DND-41 (cell line): ENCODE measurements around the gene SUPT3H.

Source experiments
- ATAC-seq: fragments of 200-7000 bp; cut with Tn5 transposase; 3 replicates; pipeline ENCODE4 v1.9.1; 2021; ENCODE audit warnings: low read depth; ENCODE audit not compliant: insufficient read depth
- DNase-seq: peaks from one replicate; pipeline ENCODE4 v3.0.0-alpha.2; 2020
- H2AFZ ChIP-seq: 2 replicates; pipeline ENCODE4 v1.6.0; 2012; ENCODE audit warnings: low read depth, low read length
- H3K27ac ChIP-seq: 2 replicates; pipeline ENCODE4 v1.5.1; 2012; ENCODE audit warnings: low read length, inconsistent platforms
- H3K27me3 ChIP-seq: fragments of 200-600 bp; sonication (generic); 2 replicates; pipeline ENCODE4 v1.6.0; 2012; ENCODE audit warnings: low read length, mild to moderate bottlenecking, inconsistent platforms; ENCODE audit not compliant: insufficient read depth, poor library complexity
- H3K36me3 ChIP-seq: 2 replicates; pipeline ENCODE4 v1.5.1; 2012; ENCODE audit warnings: low read length, inconsistent platforms; ENCODE audit not compliant: insufficient read depth
- H3K4me1 ChIP-seq: 2 replicates; pipeline ENCODE4 v1.5.1; 2012; ENCODE audit warnings: mild to moderate bottlenecking, low read length; ENCODE audit not compliant: insufficient read depth
- H3K4me2 ChIP-seq: 2 replicates; pipeline ENCODE4 v1.6.0; 2012; ENCODE audit warnings: mild to moderate bottlenecking, moderate library complexity, low read length, inconsistent platforms; ENCODE audit not compliant: insufficient read depth
- H3K4me3 ChIP-seq, 2 experiments: fragments of 200-600 bp in 1 of 2; shearing (Covaris generic) in 1 of 2; 2 replicates each; pipeline ENCODE4 v1.5.1; 2012 to 2016; ENCODE audit warnings: inconsistent platforms in 2 of 2, low read length in 2 of 2, mild to moderate bottlenecking in 2 of 2, low read depth in 1 of 2, moderate library complexity in 1 of 2
- H3K79me2 ChIP-seq: 2 replicates; pipeline ENCODE4 v1.6.0; 2012; ENCODE audit warnings: low read length, inconsistent platforms; ENCODE audit not compliant: insufficient read depth
- H3K9ac ChIP-seq: 2 replicates; pipeline ENCODE4 v1.6.0; 2012; ENCODE audit warnings: low read depth, mild to moderate bottlenecking, inconsistent platforms, low read length, moderate library complexity
- H3K9me3 ChIP-seq: 2 replicates; pipeline ENCODE4 v1.5.1; 2012; ENCODE audit warnings: low read length, moderate library complexity, mild to moderate bottlenecking, inconsistent platforms; ENCODE audit not compliant: insufficient read depth, severe bottlenecking
- H4K20me1 ChIP-seq: 2 replicates; pipeline ENCODE4 v1.6.0; 2012; ENCODE audit warnings: low read length; ENCODE audit not compliant: insufficient read depth
- CTCF ChIP-seq: IDR thresholded peaks from 2 replicates; pipeline ENCODE4 v1.5.1; 2012; ENCODE audit warnings: borderline replicate concordance, low read length, moderate library complexity, mild to moderate bottlenecking; ENCODE audit not compliant: poor library complexity, severe bottlenecking; ENCODE audit errors: extremely low read depth
- EZH2 ChIP-seq: IDR thresholded peaks from 3 replicates; pipeline ENCODE4 v1.6.1; 2012; ENCODE audit warnings: borderline replicate concordance, low read depth, mild to moderate bottlenecking, moderate library complexity, low read length, inconsistent platforms; ENCODE audit not compliant: severe bottlenecking

The SUPT3H gene

GRCh38 chr6:44833248-44833647 lies 544.5 kb downstream of the SUPT3H start:
- no peak overlapping the region for H3K4me2 ChIP-seq
- TF ChIP-seq CTCF (no peak), EZH2 (no peak)
- ATAC-seq (no peak), DNase-seq (no peak)
- no peaks in the 10 kb centered on the region for H4K20me1 ChIP-seq
- no peaks in the 10 kb centered on the region for H3K36me3 ChIP-seq
- no peak overlapping the region for H3K9ac ChIP-seq
- H2AFZ ChIP-seq = no peak overlapping the region
- no peak overlapping the region for H3K4me3 ChIP-seq
- no peaks in the 10 kb centered on the region for H3K27me3 ChIP-seq
- H3K4me1 ChIP-seq = no peaks in the 10 kb centered on the region; the same call in 1 of the 2 replicates
- no peaks in the 10 kb centered on the region for H3K9me3 ChIP-seq
- no peak overlapping the region for H3K27ac ChIP-seq
- H3K79me2 ChIP-seq = no peaks in the 10 kb centered on the region

DNA sequence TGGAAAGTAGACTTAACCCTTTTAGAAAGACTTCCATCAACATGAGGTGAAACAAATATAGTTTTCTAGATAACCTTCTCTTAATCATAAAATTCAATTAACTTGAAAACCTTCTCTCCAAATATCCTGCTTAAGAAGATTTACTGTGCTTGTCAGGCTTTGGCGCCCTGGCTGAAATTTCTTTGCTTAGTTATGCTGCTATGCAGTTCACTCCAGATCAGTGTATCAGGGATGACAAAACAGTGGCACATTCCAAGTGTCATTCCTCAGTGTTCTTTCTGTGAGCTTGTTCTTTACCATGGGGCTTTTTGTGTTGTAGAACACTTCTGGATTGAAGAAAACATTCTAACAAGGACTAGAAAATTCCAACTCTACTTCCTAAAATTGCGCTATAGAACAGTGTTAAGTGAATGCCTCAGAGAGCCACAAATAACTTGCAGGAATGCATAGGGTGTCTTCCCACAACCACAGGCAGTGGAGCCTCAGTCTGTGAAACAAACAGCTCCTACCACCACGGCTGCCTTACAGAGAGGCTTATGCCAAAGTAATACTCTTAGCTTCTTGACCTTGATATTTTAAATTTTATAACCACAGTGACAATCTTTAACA lies 546.6 kb downstream of the SUPT3H start:
- no peak for TF ChIP-seq EZH2
- no peak for TF ChIP-seq CTCF
- DNase-seq = no peak

DNA sequence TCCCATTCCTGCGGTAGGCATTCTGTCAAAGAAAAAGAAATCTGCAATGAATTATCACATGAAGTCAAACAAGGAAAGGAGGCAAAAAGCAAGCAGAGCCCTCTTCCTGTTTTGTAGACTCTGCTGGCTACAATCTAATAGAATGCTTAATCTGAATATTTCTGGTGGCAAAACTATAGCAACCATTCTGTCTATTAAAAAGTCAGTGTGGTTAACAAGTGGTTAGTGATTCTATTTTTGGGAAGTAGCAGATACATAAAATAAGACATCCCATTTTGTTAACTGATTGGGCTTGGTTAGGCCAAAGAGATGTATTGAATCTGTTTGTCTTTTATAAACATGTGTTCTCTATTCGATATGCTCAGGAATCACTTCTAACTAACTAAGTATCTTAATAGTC lies 547.9 kb downstream of the SUPT3H start:
- Histone ChIP-seq H3K9ac (no peak overlapping the region), H3K79me2 (no peaks in the 10 kb centered on the region), H2AFZ (no peak overlapping the region), H3K27ac (no peak overlapping the region), H3K36me3 (no peaks in the 10 kb centered on the region), H3K4me1 (no peaks in the 10 kb centered on the region; the same call in 1 of the 2 replicates), H3K4me3 (no peak overlapping the region), H4K20me1 (no peaks in the 10 kb centered on the region), H3K9me3 (no peaks in the 10 kb centered on the region), H3K27me3 (no peaks in the 10 kb centered on the region), H3K4me2 (no peak overlapping the region)
- no peak for ATAC-seq
- no peak for DNase-seq
- TF ChIP-seq EZH2 (no peak), CTCF (no peak)

More for the DNA sequence above, 546.6 kb downstream of the SUPT3H start:
- Histone ChIP-seq H3K9ac (no peak overlapping the region), H3K79me2 (no peaks in the 10 kb centered on the region), H2AFZ (no peak overlapping the region), H3K36me3 (no peaks in the 10 kb centered on the region), H3K9me3 (no peaks in the 10 kb centered on the region), H3K4me1 (no peaks in the 10 kb centered on the region; the same call in 1 of the 2 replicates), H3K4me3 (no peak overlapping the region), H4K20me1 (no peaks in the 10 kb centered on the region), H3K27ac (no peak overlapping the region), H3K27me3 (no peaks in the 10 kb centered on the region), H3K4me2 (no peak overlapping the region)
- ATAC-seq = no peak
